Activated CD4-positive, CD25-positive, alpha-beta regulatory T cell treated with anti-CD3 and anti-CD28 coated beads, Interleukin-2, amount 50 U/mL, for 24 hours (primary cell): ENCODE data around the gene TP73.
"Not testable (repeated sequence)": the region's sequence is repeated elsewhere in the genome, so short reads cannot be mapped to it uniquely, and the experiment has no call there.

Source experiments
- ATAC-seq, 2 donors: fragments of 150-1000 bp; cut with Tn5 transposase; one replicate each; pipeline ENCODE4 v1.10.0; 2021; ENCODE audit warnings: mild to moderate bottlenecking in 1 of 2, moderate library complexity in 1 of 2

The TP73 gene

DNA sequence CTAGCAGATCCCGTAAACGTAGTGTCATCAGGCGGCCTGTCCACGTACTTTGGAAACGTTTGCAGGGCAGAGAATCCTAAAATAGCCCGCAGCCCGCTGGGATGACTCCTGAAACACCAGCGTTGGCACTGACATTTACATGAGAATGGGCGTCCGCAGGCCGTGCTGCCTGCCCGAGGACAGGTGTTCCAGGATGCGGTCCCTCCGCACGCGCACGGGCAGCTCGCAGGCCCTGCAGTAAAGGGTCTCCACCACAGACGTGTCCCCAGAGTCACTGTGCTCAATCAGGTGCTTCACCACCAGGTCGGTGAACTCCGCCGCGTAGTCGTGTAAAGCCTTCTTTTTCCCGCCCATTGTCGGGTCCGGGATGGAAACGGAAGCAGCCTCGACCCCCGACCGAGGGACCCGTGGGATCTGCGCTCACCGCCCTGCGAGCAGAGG lies 94.1 kb downstream of the TP73 start:
- ATAC-seq = no peak

DNA sequence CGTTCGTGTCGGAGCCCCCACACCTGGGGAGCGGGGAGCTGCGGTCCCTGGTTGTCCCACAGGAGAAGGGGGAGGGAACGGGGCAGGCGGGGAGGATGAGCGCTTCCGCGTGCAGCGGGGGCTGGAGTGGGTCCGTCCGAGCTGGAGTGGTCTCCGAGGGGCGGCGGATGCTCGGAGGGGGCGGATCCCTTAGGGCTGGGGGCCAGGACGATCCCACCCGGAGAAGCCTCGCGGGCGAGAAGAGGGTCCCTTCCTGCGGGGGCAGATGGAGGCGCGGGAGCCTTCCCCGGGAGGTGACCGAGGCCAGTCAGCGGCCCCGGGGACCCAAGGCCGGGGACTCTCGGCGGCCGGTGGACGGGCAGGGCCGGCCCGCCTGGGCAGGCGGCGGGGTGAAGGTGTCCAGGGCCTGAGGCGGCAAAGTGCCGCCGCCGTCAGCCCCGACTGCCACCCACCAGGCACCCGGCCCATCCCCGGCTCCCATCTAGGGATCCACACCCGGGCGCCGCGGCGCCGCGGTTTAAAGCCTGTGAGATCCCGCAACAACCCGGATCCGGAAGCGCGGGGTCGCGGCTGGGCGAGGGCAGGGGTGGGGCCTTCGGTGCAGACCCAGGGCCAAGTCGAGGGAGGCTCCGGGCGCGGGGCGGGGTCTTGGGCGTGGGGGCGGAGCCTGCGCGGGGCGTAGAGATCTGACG lies 94.7 kb downstream of the TP73 start:
- peak; percentile 97 for ATAC-seq

DNA sequence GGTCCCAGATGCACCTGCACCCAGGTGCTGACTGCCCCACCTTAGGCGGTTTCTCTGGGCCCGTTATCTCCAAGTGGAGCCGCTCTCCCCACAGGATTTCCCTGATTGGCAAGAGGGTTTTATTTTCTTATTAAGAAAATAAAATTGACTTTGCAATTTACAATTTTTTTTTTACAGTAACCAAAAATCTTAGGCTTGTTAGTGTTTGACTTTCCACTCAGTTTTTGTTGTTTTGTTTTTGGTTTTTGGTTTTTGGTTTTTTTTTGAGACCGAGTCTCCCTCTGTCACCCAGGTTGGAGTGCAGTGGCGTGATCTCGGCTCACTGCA lies 95.2 kb downstream of the TP73 start:
- no peak for ATAC-seq

DNA sequence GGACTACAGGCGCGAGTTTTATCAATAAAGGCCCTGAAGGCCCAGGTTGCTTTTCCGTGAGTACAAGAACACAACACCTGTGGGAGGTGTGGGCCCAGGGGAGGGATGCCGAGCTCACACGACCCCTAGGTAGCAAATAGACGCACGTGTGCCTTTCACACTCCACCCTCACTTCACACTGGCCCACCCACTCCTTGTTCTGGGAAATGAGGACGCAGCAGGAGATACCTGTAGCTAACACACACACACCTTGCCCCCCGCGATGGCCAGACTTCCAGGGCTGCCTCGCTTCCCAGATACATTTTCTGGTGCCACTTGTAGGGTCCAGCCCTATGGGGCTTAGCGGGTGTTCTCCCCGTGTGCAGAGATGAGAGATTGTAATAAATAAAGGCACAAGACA lies 95.6 kb downstream of the TP73 start:
- no peak for ATAC-seq

DNA sequence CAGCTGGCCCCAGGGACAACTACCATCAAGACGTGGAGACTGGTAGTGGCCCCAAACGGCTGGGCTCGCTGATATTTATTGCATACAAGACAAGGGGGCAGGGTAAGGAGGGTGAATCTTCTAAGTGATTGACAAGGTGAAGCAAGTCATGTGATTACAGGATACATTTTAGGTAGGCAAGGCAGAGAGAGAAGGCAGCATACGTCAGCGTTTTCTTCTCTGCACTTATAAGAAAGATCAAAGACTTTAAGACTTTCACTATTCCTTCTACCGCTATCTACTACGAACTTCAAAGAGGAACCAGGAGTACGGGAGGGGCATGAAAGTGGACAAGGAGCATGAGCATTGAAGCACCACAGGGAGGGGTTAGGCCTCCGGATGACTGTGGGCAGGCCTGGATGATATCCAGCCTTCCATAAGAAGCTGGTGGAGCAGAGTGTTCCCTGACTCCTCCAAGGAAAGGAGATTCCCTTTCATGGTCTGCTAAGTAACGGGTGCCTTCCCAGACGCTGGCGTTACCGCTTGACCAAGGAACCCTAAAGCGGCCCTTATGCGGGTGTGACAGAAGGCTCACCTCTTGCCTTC lies 96.1 kb downstream of the TP73 start:
- ATAC-seq = not testable (repeated sequence)

DNA sequence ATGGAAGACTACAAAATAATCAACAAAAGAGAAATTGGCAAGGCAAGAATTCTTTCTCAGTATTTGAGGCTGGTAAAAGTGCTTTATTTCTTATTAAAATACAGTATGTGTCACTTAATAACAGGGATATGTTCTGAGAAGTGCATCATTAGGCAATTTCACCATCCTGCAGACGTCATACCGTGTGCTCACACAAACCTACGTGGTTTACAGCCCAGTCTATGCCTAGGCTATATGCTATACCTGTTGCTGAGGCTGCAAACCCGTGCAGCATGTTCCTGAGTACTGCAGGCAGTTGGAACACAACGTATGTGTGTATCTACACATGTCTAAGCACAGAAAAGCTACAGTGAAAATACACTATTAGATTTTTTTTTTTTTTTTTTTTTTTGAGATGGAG lies 97.2 kb downstream of the TP73 start:
- no peak for ATAC-seq

DNA sequence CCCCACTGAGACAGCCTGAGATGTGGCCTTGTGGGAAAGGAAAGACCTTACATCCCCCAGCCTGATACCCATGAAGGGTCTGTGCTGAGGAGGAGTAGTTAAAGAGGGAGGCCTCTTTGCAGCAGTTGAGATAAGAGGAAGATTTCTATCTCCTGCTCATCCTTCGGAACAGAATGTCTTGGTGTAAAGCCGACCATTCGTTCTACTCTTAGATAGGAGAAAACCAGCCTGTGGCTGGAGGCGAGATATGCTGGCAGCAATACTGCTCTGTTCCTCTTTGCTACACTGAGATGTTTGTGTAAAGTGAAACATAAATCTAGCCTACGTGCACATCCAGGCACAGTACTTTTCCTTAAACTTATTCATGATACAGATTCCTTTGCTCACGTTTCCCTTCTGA lies 98.4 kb downstream of the TP73 start:
- no peak for ATAC-seq

DNA sequence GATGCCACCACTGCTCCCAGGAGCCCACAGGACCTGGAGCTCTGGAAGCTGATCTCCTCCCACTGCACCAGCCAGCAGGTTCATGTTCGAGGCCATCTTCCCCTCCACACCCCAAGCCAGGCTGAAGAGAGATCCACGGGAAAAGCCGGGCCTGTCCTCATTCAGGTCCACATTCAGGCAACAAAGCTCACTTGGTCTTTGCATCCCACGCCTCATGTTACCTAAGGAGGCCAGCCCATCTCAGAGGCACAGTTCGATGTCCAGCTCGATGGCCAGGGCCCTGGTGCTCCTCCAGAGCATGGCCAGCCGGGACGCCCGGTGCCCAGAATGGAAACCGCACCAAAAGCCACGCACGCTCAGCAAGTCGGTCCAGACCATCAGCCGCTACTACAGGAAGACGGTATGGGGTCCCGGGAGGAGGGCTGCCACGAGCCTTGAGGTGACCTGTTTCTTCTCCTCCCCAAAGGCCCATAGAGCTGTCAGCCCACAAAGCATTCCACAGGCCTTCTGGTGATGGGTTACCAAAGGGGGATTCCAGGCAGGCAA lies 100.2 kb downstream of the TP73 start, which contains the start of gene CCDC27:
Gene CCDC27, plus strand, starts transcription at position 51 of the 546 bp plus-strand sequence. Its CDS starts 32 bp downstream, at position 83.
- no peak for ATAC-seq

DNA sequence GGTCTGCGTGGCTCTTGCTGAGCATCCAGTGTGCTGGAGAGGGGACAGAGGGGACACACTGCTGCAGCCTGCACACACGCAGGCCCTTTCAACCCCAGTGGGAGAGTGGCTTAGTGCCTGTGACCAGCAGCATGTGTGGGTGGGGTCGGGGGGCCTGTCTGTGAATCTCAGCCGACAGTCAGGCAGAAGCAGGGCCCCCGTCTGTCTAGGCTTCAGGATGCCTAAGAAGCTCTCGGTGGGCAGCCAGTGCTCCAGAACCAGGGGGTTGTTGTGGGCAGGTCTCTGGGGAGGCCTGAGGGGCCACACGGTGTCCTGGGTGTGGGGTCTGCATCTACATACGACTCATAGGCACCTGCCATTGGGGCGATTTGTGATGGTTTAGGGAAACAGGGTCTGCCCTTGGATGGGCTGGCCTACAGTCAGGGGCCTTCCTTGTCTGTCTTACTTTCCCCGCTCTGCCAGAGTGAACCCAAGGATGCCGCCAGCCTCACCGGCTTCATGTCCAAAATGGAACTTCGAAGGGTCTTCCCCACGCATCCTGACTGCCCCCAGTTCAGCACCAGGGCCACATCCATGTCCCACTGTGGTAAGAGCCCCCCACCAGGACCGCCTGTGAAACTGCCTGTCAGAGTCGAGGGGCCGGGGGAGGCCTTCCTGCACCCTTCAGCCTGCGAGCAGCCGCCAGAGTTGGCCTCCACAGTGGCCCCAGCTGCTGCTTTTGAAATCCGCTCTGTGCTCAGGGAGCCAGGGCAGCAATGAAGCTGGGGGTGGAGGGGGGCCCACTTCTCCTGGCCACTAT lies 101.5 kb downstream of the TP73 start:
- ATAC-seq = no peak

DNA sequence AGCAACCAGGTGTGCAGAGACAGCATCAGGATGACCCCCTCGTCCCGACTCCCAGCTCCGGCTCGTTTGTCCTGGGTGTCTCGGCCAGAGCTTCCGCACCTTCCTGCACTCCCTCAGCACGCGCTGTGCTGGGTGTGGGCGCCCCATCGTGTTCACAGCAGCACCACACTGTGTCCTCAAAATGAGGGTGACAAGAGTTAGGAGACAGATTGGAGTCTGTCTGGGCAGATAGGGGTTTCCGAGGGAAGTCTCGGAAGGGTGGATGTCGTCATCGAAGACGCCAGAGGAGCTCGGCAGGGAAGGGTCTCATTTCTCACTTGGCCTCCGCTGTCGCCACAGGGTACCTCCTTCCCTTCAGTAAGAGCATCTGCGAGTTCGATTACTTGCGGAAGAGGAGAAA lies 104.1 kb downstream of the TP73 start:
- no peak for ATAC-seq

DNA sequence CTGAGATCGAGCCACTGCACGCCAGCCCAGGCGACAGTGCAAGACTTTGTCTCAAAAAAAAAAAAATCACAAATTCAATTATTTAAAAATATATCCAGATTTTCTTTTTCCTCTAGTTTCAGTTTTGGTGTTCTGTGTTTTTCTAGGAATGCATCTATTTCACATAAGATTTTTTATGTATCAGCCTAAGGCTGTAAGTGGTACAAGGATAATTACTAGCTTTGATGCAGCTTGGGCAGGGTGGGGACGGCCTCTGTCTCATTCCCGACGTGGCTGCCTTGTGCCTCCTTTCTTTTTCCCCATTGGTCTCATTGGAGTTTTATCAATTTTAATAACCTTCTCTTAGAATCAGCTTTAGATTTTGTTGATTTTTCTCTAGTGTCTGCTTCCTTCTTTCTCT lies 106.8 kb downstream of the TP73 start:
- ATAC-seq = no peak

DNA sequence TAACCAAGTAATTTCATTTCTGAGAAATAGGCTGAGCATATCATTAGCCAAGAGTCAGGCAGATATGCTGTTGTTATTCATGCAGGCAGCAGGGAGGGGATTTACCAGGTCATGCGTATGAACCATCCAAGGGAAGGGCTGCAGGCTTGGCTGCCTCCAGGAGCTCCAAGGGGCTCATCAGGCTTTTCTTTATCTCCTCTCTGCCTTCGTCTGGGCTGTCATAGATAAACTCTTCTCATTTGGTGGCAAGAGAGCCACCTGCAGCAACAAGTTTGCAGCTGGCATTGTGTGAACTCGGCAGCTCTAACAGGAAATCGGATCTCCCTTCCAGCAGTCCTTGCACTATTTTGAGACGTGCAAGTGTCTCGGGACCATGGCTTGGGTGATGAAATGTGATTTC lies 107.5 kb downstream of the TP73 start:
- no peak for ATAC-seq

DNA sequence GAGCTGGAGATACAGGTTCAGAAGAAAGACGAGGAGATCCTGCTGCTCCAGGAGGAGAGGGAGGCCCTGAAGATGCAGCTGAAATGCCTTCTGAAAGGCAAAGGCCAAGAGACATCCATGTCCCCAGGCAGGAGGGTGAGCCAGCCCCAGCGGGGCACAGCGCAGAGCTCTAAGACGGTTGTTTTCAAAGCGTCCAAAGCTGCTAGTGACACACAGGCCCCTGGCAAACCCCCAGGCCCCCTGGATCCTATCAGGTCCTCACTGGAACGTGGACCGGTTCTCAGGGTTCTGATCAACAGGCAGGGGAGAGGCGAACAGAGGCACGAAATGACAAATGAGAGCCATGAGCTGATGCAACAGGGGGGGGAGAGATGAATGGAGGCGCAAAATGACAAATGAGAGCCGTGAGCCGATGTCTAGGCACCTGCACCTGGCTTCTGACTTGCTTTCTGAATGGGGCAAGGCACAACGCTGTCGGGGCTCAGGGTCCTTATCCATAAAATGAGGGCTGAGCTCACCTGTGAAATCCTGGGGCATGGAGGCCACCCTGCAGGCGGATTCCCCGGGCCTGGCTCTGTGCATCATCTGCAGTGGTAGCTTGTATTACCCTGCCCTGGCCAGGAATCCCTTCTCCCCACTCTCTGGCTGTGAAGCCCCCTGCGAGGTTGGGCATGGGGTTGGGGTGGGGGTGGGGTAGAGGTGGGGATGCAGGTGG lies 109.1 kb downstream of the TP73 start:
- ATAC-seq = no peak

DNA sequence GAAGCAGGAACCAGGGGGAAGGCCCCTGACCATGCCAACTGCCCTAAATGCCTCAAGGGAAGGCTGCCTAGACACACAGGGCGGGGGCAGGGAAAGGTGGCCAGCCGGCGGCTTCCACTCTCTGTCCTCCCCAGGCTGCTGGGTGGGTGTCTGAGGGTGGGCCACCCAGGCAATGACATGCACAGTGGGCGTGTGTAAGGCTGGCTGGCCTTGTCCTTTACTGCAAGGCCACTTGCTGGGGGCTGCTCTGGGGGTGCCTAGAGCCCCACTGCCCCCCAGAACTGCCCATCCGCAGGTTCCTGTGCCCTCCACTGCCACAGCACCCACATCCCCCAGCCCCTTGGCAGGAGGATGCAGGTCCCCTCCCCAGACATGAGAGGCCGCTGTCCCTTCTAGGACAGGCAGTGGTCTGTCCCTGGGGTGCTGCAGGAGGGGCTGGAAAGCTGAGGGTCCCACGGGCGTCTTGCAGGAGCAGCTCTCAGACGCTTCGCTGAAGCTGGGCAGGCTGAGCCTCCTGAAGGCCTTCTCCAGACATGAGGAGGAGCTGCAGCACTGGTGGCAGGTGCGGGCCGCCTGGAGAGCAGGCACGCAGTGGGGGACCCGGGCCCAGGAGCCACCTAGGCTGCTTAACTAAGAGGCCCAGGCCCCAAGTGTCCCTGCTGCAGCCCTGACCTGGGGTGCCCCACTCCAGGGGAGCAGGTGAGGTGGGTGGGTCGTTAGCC lies 110.0 kb downstream of the TP73 start:
- no peak for ATAC-seq

DNA sequence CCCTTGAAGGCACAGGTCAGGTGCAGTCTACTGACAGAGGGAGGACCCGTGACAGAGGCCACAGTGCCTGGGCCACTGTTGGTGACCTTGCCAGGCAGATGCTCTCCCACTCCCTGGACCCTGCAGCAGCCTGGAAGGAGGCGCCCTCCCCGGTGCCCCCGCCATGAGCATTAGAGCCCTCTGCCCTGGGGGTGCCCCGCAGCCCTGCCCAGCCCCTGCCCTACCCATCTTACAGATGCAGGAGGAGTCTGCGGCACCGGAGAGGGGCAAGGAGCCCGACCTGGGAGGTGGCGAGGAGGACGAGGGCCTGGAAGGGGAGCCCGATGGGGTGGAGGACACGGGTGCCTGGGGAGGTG lies 110.5 kb downstream of the TP73 start:
- ATAC-seq = no peak

DNA sequence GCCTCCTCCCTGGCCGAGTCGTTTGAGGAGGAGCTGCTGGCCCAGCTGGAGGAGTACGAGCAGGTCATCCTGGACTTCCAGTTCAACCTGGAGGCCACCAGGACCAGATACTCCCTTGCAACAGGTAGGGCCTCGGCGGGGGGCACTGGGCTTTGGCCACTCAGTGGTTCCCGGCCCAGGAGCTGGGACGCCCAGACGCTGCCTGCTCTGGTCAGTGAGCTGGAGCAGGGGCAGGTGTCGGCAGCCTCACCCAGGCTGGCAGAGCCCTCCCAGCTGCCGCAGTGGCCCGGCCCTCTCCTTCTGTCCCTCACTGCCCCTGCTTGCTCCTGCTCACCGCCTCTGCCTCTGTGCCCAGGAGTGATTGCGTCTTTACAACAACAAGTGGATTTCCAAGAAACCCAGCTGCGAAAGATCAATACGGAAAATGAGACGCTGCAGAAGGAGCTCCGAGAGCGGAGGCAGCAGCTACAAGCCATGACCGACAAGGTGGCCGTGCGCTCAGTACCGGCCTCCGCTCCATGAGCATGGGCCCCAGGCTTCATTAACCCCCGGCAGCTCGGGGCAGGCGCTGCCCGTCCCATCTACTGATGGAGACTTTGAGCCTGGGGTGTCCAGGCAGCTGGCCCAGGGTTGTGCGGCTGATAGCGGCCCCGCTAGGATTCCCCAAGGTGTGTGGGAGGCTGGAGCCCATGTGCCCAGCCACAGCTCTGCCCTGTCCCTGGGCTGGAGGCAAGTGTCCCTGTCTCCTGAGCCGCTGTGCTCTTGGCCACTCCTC lies 111.2 kb downstream of the TP73 start:
- no peak for ATAC-seq

DNA sequence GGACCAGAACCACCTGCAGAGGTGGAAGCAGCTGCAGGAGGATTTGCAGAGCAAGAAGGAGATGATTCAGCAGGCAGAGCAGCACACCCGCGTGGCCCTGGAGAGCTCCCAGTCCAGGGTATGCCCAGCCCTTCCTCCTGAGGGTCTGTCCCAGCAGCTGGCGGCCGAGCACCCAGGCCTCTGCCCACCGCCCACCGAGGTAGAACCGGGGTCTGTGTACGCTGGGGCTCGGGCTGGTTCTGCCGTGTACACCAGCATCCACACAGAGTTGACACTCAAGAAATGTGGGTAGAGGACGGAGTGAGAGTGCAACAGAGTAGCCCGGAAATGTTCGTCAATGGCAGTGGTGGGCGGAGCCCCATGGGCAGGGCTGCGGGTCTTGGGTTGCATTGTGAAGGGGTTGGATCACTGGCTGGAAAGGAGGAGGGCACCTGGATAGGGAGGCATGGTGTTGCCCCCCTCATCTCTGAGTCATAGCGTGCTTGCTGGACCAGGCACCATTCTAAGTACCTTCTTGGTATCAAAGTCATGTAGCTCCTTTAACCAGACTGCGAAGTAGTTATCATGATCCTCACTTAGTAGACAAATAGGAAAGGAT lies 115.1 kb downstream of the TP73 start:
- ATAC-seq = no peak

DNA sequence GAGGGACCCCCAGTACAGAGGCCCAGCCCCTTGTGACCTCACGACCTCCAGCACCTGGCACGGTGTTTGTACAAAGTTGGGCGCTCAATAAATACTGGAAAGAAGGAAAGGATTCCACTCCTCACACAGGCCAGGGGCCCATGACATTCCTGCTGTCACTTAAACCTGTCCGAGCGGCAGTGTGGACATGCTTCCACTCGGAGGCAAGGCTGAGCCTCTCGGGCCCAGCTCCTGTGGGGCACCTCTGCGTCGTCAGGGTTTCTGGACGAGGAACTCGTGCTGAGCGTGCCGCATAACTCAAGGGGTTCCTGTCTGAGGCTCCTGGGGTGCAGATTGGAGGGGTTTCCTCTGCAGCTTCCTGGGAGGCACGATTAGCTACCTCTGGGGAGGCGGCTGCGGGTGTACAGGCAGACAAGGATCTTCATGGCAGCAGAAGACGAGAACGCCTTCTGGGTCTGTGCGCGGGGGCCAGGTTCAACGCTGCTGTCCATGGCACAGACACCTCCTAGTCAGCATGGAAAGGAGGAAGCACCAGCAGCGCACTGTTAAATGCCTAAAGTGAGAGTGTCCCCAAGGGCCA lies 116.6 kb downstream of the TP73 start:
- ATAC-seq = no peak

DNA sequence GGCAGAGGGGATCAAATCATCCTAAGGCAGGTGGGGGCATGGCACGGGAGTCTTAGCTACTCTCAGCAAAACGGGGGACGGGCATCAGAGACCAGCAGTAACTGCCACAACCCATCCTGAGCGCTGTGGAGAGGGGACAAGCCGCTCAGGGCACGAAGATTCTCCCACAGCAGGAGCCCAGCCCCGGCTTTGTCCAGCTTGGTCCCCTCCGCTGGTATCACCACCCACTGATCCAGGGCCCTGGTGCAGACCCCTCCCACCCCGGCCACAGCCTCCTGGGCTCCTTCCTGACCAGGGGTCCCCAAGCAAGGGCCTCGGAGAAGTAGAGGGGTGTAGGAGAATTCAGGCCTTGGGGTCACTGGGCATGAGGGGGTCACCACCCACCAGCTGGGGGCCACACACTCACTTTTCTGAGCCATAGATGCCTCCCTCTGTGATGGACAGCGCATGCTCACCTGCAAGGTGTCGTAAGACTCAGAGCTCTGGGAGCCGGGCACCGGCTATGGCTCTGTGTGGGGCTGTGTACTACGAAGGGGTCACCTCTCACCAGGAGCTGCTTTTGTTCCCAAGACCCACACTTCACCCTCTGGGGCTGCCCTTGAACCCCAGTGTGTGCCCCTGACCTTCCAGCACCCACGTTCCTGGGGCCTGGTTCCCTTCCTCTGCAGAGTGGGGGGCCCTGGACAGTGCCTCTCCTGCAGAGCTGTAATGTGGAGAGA lies 117.9 kb downstream of the TP73 start:
- ATAC-seq = no peak
